Measurements from ENCODE around the gene SMCO4. TPM values are rescaled to one million over a fixed set of nuclear protein-coding genes. Genes with fewer than 3 reads are reported as not detected.

Gene SMCO4
- total and polyA plus RNA-seq, 2 of the 8 experiments (the other 6 are each of a cell fraction or from before 2014, with no cell fraction given): 33.2 to 53.9 TPM

GRCh38 chr11:93518081-93518480 lies 25.1 kb downstream of the SMCO4 start:
- Histone ChIP-seq H2AFZ (ENCODE audit: low read length) (no peak overlapping the region), H3K4me1 (replicated peaks in 1 of 4; ENCODE audit: control insufficient read depth in 3 of 4, insufficient read depth in 4 of 4, low read length in 3 of 4) (peaks cover 0 to 14% (median 8%) of the 10 kb centered on the region in 4 experiments), H3K79me2 (ENCODE audit: control insufficient read depth in 1 of 2, insufficient read depth in 2 of 2, low read length in 2 of 2) (peaks cover 0 to 48% of the 10 kb centered on the region in 2 experiments; a peak in 2 of 4 replicates), H3K27ac (ENCODE audit: low read depth, low read length) (no peak overlapping the region), H2AK5ac (ENCODE audit: low read depth, low read length) (no peak overlapping the region), H4K5ac (ENCODE audit: insufficient read length, low read depth, low read length) (no peak overlapping the region), H3K36me3 (ENCODE audit: control insufficient read depth in 2 of 4, insufficient read depth in 4 of 4, low read length in 3 of 4) (no peaks in the 10 kb centered on the region), H2BK5ac (ENCODE audit: low read depth, low read length) (no peak overlapping the region), H3K27me3 (replicated peaks in 1 of 4; ENCODE audit: control insufficient read depth in 3 of 4, extremely low read depth in 1 of 4, insufficient read depth in 3 of 4, low read length in 3 of 4) (no peaks in the 10 kb centered on the region), H3K4me2 (ENCODE audit: insufficient read depth in 1 of 2, low read depth in 2 of 2, low read length in 2 of 2) (no peak overlapping the region), H3K9me3 (ENCODE audit: insufficient read depth in 2 of 2, low read depth in 1 of 2, low read length in 1 of 2) (no peaks in the 10 kb centered on the region), H3K23me2 (ENCODE audit: low read depth, low read length) (no peaks in the 10 kb centered on the region), H3K56ac (replicated peaks; ENCODE audit: insufficient read length, low read depth, low read length) (no peak overlapping the region), H2BK12ac (ENCODE audit: low read depth, low read length) (no peak overlapping the region), H3K4me3 (ENCODE audit: extremely low read depth in 1 of 4, insufficient read depth in 2 of 4, low read depth in 3 of 4, low read length in 4 of 4) (no peak overlapping the region), H3K23ac (ENCODE audit: insufficient read length) (no peak overlapping the region), H3K79me1 (ENCODE audit: low read depth, low read length) (peaks cover 8% of the 10 kb centered on the region), H3K18ac (ENCODE audit: extremely low read depth, low read length) (no peak overlapping the region), H2BK20ac (ENCODE audit: low read length) (no peak overlapping the region), H3K9ac (replicated peaks in 1 of 4; ENCODE audit: extremely low read depth in 1 of 4, low read depth in 3 of 4, low read length in 3 of 4) (no peak overlapping the region), H4K8ac (ENCODE audit: extremely low read depth, insufficient read depth, low read length) (no peak overlapping the region), H4K91ac (replicated peaks; ENCODE audit: insufficient read length, low read length) (no peak overlapping the region), H3K14ac (ENCODE audit: insufficient read length) (no peak overlapping the region), H2BK15ac (ENCODE audit: low read length) (no peak overlapping the region), H2BK120ac (replicated peaks; ENCODE audit: low read depth, low read length) (no peak overlapping the region), H3K4ac (replicated peaks; ENCODE audit: insufficient read length, low read depth, low read length) (no peak overlapping the region), H4K20me1 (replicated peaks in 1 of 2; ENCODE audit: control insufficient read depth in 1 of 2, insufficient read depth in 2 of 2, low read length in 2 of 2) (peaks cover 3 to 4% of the 10 kb centered on the region in 2 experiments)
- DNase-seq (ENCODE audit: low read depth in 1 of 2, low spot score in 2 of 2): no peak
- FAIRE-seq: no peak
- ChIA-PET POLR2A (ENCODE audit: partially characterized antibody) (no interaction called here), CTCF (ENCODE audit: partially characterized antibody) (no interaction called here)
- WGBS, 2 experiments (ENCODE audit: extremely low coverage in 1 of 2, insufficient coverage in 1 of 2, insufficient read length in 1 of 2, insufficient replicate concordance in 2 of 2, low coverage in 1 of 2, low lambda C conversion rate in 2 of 2, missing lambda C conversion rate in 1 of 2): 89% methylated on average over 3 of the region's 3 CpGs; no CpG with 5 or more reads in 1 of the 2 experiments
- no peak for TF ChIP-seq RBBP5 (IDR thresholded peaks at IDR 0.05; ENCODE audit: borderline replicate concordance, low read depth, low read length)
- no peak for TF ChIP-seq MAFK (IDR thresholded peaks at IDR 0.05; ENCODE audit: low read depth, low read length)
- TF ChIP-seq USF2 (IDR thresholded peaks at IDR 0.05; ENCODE audit: low read length): no peak
- TF ChIP-seq SUZ12 (IDR thresholded peaks at IDR 0.05; ENCODE audit: low read length): no peak
- TF ChIP-seq RFX5 (IDR thresholded peaks at IDR 0.05; ENCODE audit: borderline replicate concordance, low read depth, low read length): no peak
- TF ChIP-seq CREB1 (IDR thresholded peaks at IDR 0.05): no peak
- no peak for TF ChIP-seq EZH2 (IDR thresholded peaks at IDR 0.05; ENCODE audit: low read depth, low read length, severe bottlenecking)
- TF ChIP-seq NRF1 (IDR thresholded peaks at IDR 0.05; ENCODE audit: low read depth, low read length): no peak
- no peak for TF ChIP-seq TAF7 (optimal IDR thresholded peaks at IDR 0.05; ENCODE audit: borderline replicate concordance, low read depth, low read length)
- TF ChIP-seq ASH2L (IDR thresholded peaks at IDR 0.05; ENCODE audit: low read length): no peak
- no peak for TF ChIP-seq CHD2 (IDR thresholded peaks at IDR 0.05; ENCODE audit: low read length)
- no peak for TF ChIP-seq KDM5A (IDR thresholded peaks at IDR 0.05; ENCODE audit: low read length)
- TF ChIP-seq JUN (IDR thresholded peaks at IDR 0.05; ENCODE audit: low read depth, low read length): no peak
- no peak for TF ChIP-seq CTBP2 (IDR thresholded peaks at IDR 0.05; ENCODE audit: borderline replicate concordance, insufficient read depth, insufficient read length, low read length)
